Liver (tissue), 9 donors: ENCODE measurements around the gene APP. TPM values are rescaled to one million over a fixed set of nuclear protein-coding genes. Genes with fewer than 3 reads are reported as not detected.

Source experiments
- DNase-seq: peaks from one replicate; pipeline ENCODE4 v3.0.0-alpha.2; 2017; ENCODE audit warnings: low spot score
- H3K27ac ChIP-seq, 2 donors: one replicate each; pipeline ENCODE4 v1.7.0; 2013; ENCODE audit warnings: inconsistent platforms in 2 of 2, low read length in 2 of 2, control low read depth in 1 of 2, low read depth in 1 of 2, mild to moderate bottlenecking in 1 of 2
- H3K27me3 ChIP-seq, 4 donors: one replicate each; pipeline versions ENCODE4 v1.6.1 to v1.7.0; 2013; ENCODE audit warnings: low read length in 3 of 4, inconsistent platforms in 1 of 4, mild to moderate bottlenecking in 1 of 4, moderate library complexity in 1 of 4; ENCODE audit not compliant: control insufficient read depth in 4 of 4, insufficient read depth in 4 of 4
- H3K36me3 ChIP-seq, 4 donors: one replicate each; pipeline versions ENCODE4 v1.6.1 to v1.7.0; 2013; ENCODE audit warnings: low read length in 3 of 4, mild to moderate bottlenecking in 3 of 4, low read depth in 1 of 4, moderate library complexity in 1 of 4; ENCODE audit not compliant: control insufficient read depth in 4 of 4, insufficient read depth in 3 of 4
- H3K4me1 ChIP-seq, 4 donors: one replicate each; pipeline versions ENCODE4 v1.6.1 to v1.7.0; 2013; ENCODE audit warnings: low read length in 3 of 4, mild to moderate bottlenecking in 3 of 4, moderate library complexity in 1 of 4; ENCODE audit not compliant: control insufficient read depth in 4 of 4, insufficient read depth in 4 of 4
- H3K4me3 ChIP-seq, 3 donors: one replicate each; pipeline versions ENCODE4 v1.6.1 to v1.7.0; 2013; ENCODE audit warnings: low read length in 3 of 3, control low read depth in 1 of 3, low read depth in 1 of 3, mild to moderate bottlenecking in 1 of 3
- H3K9ac ChIP-seq, 2 donors: one replicate each; pipeline ENCODE4 v1.7.0; 2013; ENCODE audit warnings: low read length in 2 of 2, mild to moderate bottlenecking in 2 of 2, moderate library complexity in 2 of 2, control low read depth in 1 of 2, low read depth in 1 of 2
- H3K9me3 ChIP-seq, 4 donors: one replicate each; pipeline versions ENCODE4 v1.6.1 to v1.7.0; 2013; ENCODE audit warnings: low read length in 3 of 4; ENCODE audit not compliant: control insufficient read depth in 4 of 4
- EGR1 ChIP-seq, 2 donors: IDR thresholded peaks; 2 replicates each; pipeline ENCODE4 v1.6.1; 2016 to 2018; ENCODE audit warnings: antibody characterized with exemption in 2 of 2, low read depth in 2 of 2
- FOXA1 ChIP-seq: IDR thresholded peaks from 2 replicates; pipeline ENCODE4 v1.6.1; 2016; ENCODE audit warnings: antibody characterized with exemption
- FOXA2 ChIP-seq: IDR thresholded peaks from 2 replicates; pipeline ENCODE4 v1.6.1; 2016; ENCODE audit warnings: antibody characterized with exemption
- GABPA ChIP-seq, 2 donors: IDR thresholded peaks in 1 of 2; conservative IDR thresholded peaks in 1 of 2; 2 replicates each; pipeline ENCODE4 v1.6.1; 2016; ENCODE audit warnings: antibody characterized with exemption in 2 of 2, mild to moderate bottlenecking in 1 of 2, moderate library complexity in 1 of 2
- HNF4A ChIP-seq, 2 donors: conservative IDR thresholded peaks; 2 replicates each; pipeline ENCODE4 v1.6.1; 2016; ENCODE audit warnings: antibody characterized with exemption in 2 of 2, mild to moderate bottlenecking in 2 of 2
- HNF4G ChIP-seq: IDR thresholded peaks from 2 replicates; pipeline ENCODE4 v1.6.1; 2016; ENCODE audit warnings: antibody characterized with exemption
- JUND ChIP-seq, 2 donors: IDR thresholded peaks; 2 replicates each; pipeline ENCODE4 v1.6.1; 2016; ENCODE audit warnings: antibody characterized with exemption in 2 of 2
- NR2F2 ChIP-seq: IDR thresholded peaks from 2 replicates; pipeline ENCODE4 v1.6.1; 2016; ENCODE audit warnings: antibody characterized with exemption
- RAD21 ChIP-seq, 2 donors: IDR thresholded peaks; 2 replicates each; pipeline ENCODE4 v1.6.1; 2016; ENCODE audit warnings: antibody characterized with exemption in 2 of 2, mild to moderate bottlenecking in 2 of 2
- RXRA ChIP-seq, 2 donors: IDR thresholded peaks; 2 replicates each; pipeline ENCODE4 v1.6.1; 2017 to 2018; ENCODE audit warnings: antibody characterized with exemption in 2 of 2, mild to moderate bottlenecking in 1 of 2
- SP1 ChIP-seq: IDR thresholded peaks from 2 replicates; pipeline ENCODE4 v1.6.1; 2018; ENCODE audit warnings: antibody characterized with exemption, mild to moderate bottlenecking
- TAF1 ChIP-seq: conservative IDR thresholded peaks from 2 replicates; pipeline ENCODE4 v1.6.1; 2016; ENCODE audit warnings: antibody characterized with exemption, mild to moderate bottlenecking
- YY1 ChIP-seq: IDR thresholded peaks from 2 replicates; pipeline ENCODE4 v1.6.1; 2016; ENCODE audit warnings: antibody characterized with exemption, mild to moderate bottlenecking
- WGBS: extraction: QIAGEN DNeasy Blood & Tissue Kit; methylation state at CpG from one replicate; pipeline ENCODE4 v1.1.7; 2013; 5-methylcytosine and 5-hydroxymethylcytosine counted together
- polyA plus RNA-seq, 2 donors: library from polyadenylated mRNA; stranded (reverse) in 1 of 2; unstranded in 1 of 2; fragments of 200-250 nt in 1 of 2; fragments of >200 nt in 1 of 2; fragmentation: Nextera tagmentation in 1 of 2; extraction: Ambion mirVana in 1 of 2; gene quantifications; one replicate each; pipeline versions ENCODE4 v1.2.1 to v1.2.3, GENCODE V29; 2013 to 2015
- total RNA-seq, 2 donors: library from RNA; depleted of rRNA; stranded (reverse); fragments of >200 nt; gene quantifications; one replicate each; pipeline ENCODE4 v1.2.3, GENCODE V29; 2014
- TF ChIP-seq, protein P1 (sequence below): IDR thresholded peaks from 2 replicates; pipeline ENCODE4 v1.6.1; 2016; ENCODE audit warnings: antibody characterized with exemption
- TF ChIP-seq, protein P2 (sequence below): IDR thresholded peaks from 2 replicates; pipeline ENCODE4 v1.6.1; 2016; ENCODE audit warnings: antibody characterized with exemption
- TF ChIP-seq, protein P3 (sequence below): IDR thresholded peaks from 2 replicates; pipeline ENCODE4 v1.6.1; 2016; ENCODE audit warnings: antibody characterized with exemption, mild to moderate bottlenecking
- TF ChIP-seq, protein P4 (sequence below): IDR thresholded peaks from 2 replicates; pipeline ENCODE4 v1.6.1; 2016; ENCODE audit warnings: antibody characterized with exemption
- donor health status: healthy.
- donor health status: healthy.
- donor health status: healthy.
- donor health status: healthy.
- donor health status: healthy.

Gene APP
- total and polyA plus RNA-seq, 4 donors = 24.9 to 201 (median 111) TPM

DNA sequence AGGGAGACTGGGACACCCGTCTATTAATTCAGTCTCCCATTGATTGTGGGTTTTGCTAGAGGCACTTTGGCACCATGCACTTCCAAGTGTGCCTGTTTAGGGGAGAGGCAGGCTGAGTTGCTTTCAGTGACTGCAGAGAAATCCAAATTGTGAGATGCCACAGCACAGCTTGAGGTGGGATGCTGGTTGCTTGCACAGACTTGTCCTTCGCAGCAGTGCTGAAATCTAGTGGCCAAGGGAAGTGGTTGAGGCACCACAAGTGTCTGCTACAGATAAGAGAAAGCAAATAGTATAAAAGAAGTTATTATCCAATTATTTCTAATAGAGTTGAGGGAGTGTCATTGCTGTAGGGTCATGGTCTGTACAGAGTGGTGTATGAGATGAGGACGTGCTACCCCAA is 40.0 kb upstream of the APP start (continued):
- no peak for TF ChIP-seq HNF4G
- TF ChIP-seq EGR1 (IDR thresholded peaks at IDR 0.05; ENCODE audit: low read depth in 2 of 2) = no peak
- TF ChIP-seq SP1 = no peak
- no peak for TF ChIP-seq NR2F2
- no peak for TF ChIP-seq FOXA2
- TF ChIP-seq RXRA (IDR thresholded peaks at IDR 0.05) = no peak
- TF ChIP-seq FOXA1 = no peak
- no peak for TF ChIP-seq RAD21 (IDR thresholded peaks at IDR 0.05)

DNA sequence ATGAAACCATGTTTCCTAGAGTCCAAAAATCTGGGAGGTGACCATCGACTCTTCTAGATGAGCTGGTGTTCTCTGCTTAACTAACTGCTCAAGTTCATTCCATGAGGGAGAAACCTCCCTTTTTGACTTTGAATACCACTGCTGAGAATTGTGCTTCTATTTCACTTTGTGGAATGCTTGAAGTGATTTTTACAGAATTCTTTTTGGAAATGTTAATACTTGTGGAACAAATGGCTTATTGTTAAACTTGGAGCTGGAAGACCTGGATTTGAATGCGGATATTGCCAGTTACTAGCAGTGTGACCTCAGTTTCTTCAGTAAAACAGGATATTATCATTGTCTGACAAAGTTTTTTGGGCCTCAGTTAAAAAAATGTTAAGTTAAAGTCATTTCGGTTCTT is 36.5 kb upstream of the APP start:
- WGBS = 90% methylated on average over 3 of the region's 3 CpGs
- Histone ChIP-seq H3K4me1 (no peaks in the 10 kb centered on the region), H3K27ac (no peak overlapping the region), H3K4me3 (no peak overlapping the region), H3K9me3 (no peaks in the 10 kb centered on the region), H3K36me3 (no peaks in the 10 kb centered on the region), H3K9ac (no peak overlapping the region), H3K27me3 (no peaks in the 10 kb centered on the region)
- TF ChIP-seq, protein P1, sequence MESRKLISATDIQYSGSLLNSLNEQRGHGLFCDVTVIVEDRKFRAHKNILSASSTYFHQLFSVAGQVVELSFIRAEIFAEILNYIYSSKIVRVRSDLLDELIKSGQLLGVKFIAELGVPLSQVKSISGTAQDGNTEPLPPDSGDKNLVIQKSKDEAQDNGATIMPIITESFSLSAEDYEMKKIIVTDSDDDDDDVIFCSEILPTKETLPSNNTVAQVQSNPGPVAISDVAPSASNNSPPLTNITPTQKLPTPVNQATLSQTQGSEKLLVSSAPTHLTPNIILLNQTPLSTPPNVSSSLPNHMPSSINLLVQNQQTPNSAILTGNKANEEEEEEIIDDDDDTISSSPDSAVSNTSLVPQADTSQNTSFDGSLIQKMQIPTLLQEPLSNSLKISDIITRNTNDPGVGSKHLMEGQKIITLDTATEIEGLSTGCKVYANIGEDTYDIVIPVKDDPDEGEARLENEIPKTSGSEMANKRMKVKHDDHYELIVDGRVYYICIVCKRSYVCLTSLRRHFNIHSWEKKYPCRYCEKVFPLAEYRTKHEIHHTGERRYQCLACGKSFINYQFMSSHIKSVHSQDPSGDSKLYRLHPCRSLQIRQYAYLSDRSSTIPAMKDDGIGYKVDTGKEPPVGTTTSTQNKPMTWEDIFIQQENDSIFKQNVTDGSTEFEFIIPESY = no peak
- TF ChIP-seq EGR1 (IDR thresholded peaks at IDR 0.05; ENCODE audit: low read depth in 2 of 2) (no peak), RAD21 (IDR thresholded peaks at IDR 0.05) (no peak), YY1 (no peak), FOXA2 (no peak), TAF1 (no peak), FOXA1 (no peak)
- TF ChIP-seq, protein P2, sequence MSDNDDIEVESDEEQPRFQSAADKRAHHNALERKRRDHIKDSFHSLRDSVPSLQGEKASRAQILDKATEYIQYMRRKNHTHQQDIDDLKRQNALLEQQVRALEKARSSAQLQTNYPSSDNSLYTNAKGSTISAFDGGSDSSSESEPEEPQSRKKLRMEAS = no peak
- no peak for DNase-seq

DNA sequence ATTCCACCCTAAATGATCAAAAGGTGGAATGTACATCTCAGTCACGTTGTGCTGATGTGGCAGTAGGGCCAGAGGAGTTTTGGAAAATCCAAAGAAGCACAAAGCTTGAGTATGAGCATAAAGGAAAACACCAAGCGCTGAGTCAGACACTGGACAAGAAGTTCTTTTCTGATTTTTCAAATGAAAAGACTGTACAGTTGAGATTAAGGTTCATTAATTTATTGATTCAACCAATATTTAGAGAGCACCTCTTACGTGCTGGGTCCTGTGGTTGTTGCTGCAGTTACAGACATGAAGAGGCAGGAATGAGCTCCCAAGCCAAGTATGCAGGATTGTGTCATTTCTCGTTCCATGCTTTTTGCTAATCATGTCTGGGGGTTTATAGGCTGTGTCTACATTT is 28.9 kb upstream of the APP start:
- H3K27ac ChIP-seq = no peak overlapping the region
- no peak overlapping the region for H3K9ac ChIP-seq
- H3K4me3 ChIP-seq = no peak overlapping the region
- H3K4me1 ChIP-seq = no peaks in the 10 kb centered on the region
- 57% methylated on average over 4 of the region's 4 CpGs for WGBS
- DNase-seq = no peak
- no peaks in the 10 kb centered on the region for H3K9me3 ChIP-seq
- no peaks in the 10 kb centered on the region for H3K36me3 ChIP-seq
- no peaks in the 10 kb centered on the region for H3K27me3 ChIP-seq
- TF ChIP-seq NR2F2 (no peak), HNF4G (no peak), GABPA (IDR thresholded peaks at IDR 0.05 in 1 of 2, conservative IDR thresholded peaks at IDR 0.05 in 1 of 2) (no peak), JUND (IDR thresholded peaks at IDR 0.05) (no peak), HNF4A (conservative IDR thresholded peaks at IDR 0.05) (no peak), TAF1 (no peak), EGR1 (IDR thresholded peaks at IDR 0.05; ENCODE audit: low read depth in 2 of 2) (no peak), SP1 (no peak), FOXA1 (no peak), FOXA2 (no peak)
- TF ChIP-seq, protein P3, sequence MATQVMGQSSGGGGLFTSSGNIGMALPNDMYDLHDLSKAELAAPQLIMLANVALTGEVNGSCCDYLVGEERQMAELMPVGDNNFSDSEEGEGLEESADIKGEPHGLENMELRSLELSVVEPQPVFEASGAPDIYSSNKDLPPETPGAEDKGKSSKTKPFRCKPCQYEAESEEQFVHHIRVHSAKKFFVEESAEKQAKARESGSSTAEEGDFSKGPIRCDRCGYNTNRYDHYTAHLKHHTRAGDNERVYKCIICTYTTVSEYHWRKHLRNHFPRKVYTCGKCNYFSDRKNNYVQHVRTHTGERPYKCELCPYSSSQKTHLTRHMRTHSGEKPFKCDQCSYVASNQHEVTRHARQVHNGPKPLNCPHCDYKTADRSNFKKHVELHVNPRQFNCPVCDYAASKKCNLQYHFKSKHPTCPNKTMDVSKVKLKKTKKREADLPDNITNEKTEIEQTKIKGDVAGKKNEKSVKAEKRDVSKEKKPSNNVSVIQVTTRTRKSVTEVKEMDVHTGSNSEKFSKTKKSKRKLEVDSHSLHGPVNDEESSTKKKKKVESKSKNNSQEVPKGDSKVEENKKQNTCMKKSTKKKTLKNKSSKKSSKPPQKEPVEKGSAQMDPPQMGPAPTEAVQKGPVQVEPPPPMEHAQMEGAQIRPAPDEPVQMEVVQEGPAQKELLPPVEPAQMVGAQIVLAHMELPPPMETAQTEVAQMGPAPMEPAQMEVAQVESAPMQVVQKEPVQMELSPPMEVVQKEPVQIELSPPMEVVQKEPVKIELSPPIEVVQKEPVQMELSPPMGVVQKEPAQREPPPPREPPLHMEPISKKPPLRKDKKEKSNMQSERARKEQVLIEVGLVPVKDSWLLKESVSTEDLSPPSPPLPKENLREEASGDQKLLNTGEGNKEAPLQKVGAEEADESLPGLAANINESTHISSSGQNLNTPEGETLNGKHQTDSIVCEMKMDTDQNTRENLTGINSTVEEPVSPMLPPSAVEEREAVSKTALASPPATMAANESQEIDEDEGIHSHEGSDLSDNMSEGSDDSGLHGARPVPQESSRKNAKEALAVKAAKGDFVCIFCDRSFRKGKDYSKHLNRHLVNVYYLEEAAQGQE = no peak
- TF ChIP-seq, protein P4, sequence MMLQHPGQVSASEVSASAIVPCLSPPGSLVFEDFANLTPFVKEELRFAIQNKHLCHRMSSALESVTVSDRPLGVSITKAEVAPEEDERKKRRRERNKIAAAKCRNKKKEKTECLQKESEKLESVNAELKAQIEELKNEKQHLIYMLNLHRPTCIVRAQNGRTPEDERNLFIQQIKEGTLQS = no peak
